HFF-Myc (cell line): ENCODE results near the gene COX4I1.
"Not testable (repeated sequence)": the region's sequence is repeated elsewhere in the genome, so short reads cannot be mapped to it uniquely, and the experiment has no call there.

ENCODE experiments used
- DNase-seq: peaks from one replicate; pipeline ENCODE4 v3.0.0-alpha.2; 2011; ENCODE audit warnings: low read depth; ENCODE audit errors: extremely low read depth
- H3K4me3 ChIP-seq: replicated peaks from 2 replicates; pipeline ENCODE4 v1.5.1; 2011; ENCODE audit warnings: low read depth, mild to moderate bottlenecking, control low read depth, low read length
- TF ChIP-seq, protein P1 (sequence below): IDR thresholded peaks from 2 replicates; pipeline ENCODE4 v1.5.1; 2012; ENCODE audit warnings: mild to moderate bottlenecking, low read depth, low read length, control low read depth; ENCODE audit errors: missing control alignments

COX4I1 gene

DNA sequence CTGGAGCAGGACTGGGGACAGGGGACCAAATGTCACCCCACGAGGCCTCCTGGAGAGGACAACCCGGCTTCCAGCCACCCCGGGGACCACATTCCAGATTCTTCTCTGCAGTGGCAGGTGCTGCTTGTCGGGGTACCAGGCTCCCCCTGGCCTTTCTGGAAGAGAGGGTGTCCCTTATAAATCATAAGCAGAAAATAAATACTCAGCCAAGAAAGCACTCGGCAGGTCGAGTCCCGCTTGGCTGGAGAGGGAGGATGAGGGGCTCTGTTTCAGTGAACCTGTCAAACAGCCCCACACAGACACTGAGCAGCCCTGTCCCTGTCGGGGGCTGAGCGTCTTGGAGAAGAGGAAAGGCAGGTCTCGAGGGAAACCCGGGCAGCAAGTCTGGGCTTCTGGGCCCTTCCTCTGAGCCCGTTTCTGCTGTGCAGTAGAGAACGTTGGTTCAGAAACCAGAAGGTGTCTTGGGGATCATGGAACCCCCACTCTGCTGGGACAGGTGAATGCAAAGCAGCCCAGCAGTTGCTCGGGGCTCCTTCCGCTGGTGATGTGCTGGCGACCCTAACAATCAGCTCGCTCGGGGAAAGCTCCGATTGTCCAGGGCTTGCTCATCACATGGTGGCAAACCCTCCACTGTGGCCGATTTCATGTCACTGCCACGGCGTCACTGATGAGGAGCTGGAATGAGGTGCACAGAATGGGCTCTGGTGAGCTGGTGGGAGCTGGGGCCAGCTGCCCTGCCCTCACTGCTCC lies 36.6 kb downstream of the COX4I1 start:
- H3K4me3 ChIP-seq, result no peak overlapping the region
- no peak for DNase-seq
- TF ChIP-seq, protein P1, sequence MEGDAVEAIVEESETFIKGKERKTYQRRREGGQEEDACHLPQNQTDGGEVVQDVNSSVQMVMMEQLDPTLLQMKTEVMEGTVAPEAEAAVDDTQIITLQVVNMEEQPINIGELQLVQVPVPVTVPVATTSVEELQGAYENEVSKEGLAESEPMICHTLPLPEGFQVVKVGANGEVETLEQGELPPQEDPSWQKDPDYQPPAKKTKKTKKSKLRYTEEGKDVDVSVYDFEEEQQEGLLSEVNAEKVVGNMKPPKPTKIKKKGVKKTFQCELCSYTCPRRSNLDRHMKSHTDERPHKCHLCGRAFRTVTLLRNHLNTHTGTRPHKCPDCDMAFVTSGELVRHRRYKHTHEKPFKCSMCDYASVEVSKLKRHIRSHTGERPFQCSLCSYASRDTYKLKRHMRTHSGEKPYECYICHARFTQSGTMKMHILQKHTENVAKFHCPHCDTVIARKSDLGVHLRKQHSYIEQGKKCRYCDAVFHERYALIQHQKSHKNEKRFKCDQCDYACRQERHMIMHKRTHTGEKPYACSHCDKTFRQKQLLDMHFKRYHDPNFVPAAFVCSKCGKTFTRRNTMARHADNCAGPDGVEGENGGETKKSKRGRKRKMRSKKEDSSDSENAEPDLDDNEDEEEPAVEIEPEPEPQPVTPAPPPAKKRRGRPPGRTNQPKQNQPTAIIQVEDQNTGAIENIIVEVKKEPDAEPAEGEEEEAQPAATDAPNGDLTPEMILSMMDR, result no peak

GRCh38 chr16:85836706-85837582 lies 37.4 kb downstream of the COX4I1 start:
- TF ChIP-seq, protein P1, result no peak
- no peak for DNase-seq
- no peak overlapping the region for H3K4me3 ChIP-seq

- H3K4me3 ChIP-seq, result not testable (repeated sequence)
These were observed 38.2 kb downstream of the COX4I1 start for GRCh38 chr16:85837654-85838053.

GRCh38 chr16:85838381-85838780 lies 38.9 kb downstream of the COX4I1 start:
- TF ChIP-seq, protein P1, result no peak
- H3K4me3 ChIP-seq, result no peak overlapping the region
- no peak for DNase-seq

More at GRCh38 chr16:85837654-85838053, 38.2 kb downstream of the COX4I1 start:
- not testable (repeated sequence) for DNase-seq

GRCh38 chr16:85838876-85839585 lies 39.5 kb downstream of the COX4I1 start:
- no peak overlapping the region for H3K4me3 ChIP-seq
- TF ChIP-seq, protein P1, result no peak
- no peak for DNase-seq

DNA sequence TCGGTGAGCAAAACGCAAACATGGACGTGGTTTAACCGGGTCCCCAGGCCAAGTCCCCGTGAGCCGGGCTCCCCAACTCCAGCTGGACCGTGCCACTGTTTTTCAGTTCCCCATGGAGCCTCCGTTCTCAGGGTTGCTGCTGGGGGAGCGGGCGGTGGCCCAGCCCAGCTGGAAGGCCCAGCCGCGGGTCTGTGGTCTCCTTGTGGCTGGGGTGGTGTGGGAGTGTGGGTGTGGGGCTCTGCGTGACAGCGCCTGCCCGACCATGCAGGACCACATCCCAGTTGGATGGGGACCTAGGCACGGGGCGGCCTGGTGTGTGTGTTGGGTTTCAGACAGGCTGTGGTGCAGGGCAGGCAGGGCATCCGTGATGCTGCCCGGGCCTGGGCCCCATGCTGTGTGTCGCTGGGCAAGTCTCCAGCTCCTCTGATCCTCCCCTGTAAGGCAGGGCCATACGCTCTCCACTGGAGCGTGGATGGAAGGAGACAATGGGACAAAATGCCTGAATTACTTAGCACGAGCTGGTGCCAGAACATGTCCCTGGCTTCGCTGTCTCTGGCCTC lies 40.3 kb downstream of the COX4I1 start:
- no peak for DNase-seq
- H3K4me3 ChIP-seq, result no peak overlapping the region
- TF ChIP-seq, protein P1, result no peak
